Right cardiac atrium (tissue), 5 donors: ENCODE measurements around the gene RCE1. TPM values are rescaled to one million over a fixed set of nuclear protein-coding genes. Genes with fewer than 3 reads are reported as not detected.
A peak's percentile ranks its signal among the peaks of the same experiment; 100 is the strongest.

Experiments
- ATAC-seq, 2 donors: fragments of 200-7000 bp; cut with Tn5 transposase; one replicate each; pipeline versions ENCODE4 v1.8.0 to v1.9.1; 2020; ENCODE audit warnings: moderate library complexity in 2 of 2, mild to moderate bottlenecking in 1 of 2
- DNase-seq, 3 donors: peaks; one replicate each; pipeline ENCODE4 v3.0.0-alpha.2; 2020
- H3K27ac ChIP-seq: one replicate; pipeline ENCODE4 v1.5.1; 2013; ENCODE audit warnings: mild to moderate bottlenecking, low read length, control low read depth, moderate library complexity
- H3K27me3 ChIP-seq: one replicate; pipeline ENCODE4 v1.6.1; 2013; ENCODE audit not compliant: control insufficient read depth, insufficient read depth
- H3K4me1 ChIP-seq: one replicate; pipeline ENCODE4 v1.6.1; 2013; ENCODE audit warnings: low read length; ENCODE audit not compliant: control insufficient read depth, insufficient read depth
- H3K4me3 ChIP-seq: one replicate; pipeline ENCODE4 v1.5.1; 2013; ENCODE audit warnings: low read length, control low read depth
- H3K9me3 ChIP-seq: one replicate; pipeline ENCODE4 v1.6.1; 2013; ENCODE audit warnings: low read length; ENCODE audit not compliant: control insufficient read depth
- WGBS: extraction: QIAGEN DNeasy Blood & Tissue Kit; methylation state at CpG from one replicate; pipeline ENCODE4 v1.1.7; 2013; 5-methylcytosine and 5-hydroxymethylcytosine counted together
- intact Hi-C, 4 donors: fragments of 100-400 bp; cut with DNase I; formaldehyde crosslinking; loops; one replicate each; pipeline versions ENCODE4 v1.11.0 to v1.14.0; 2022 to 2023
- polyA plus RNA-seq: library from polyadenylated mRNA; stranded (reverse); fragments of 200-250 nt; gene quantifications from one replicate; pipeline ENCODE4 v1.2.3, GENCODE V29; 2013
- total RNA-seq, 4 donors: library from RNA; stranded (reverse); fragmentation: NEBNext Ultra II Directional; extraction: Animal tissue kit (Norgen Biotek cat#: 25700); gene quantifications; one replicate each; pipeline ENCODE4 v1.2.1, GENCODE V29; 2021
- donor health status: healthy with polysubstance abuse.
- donor health status: DM: no; HTN: yes; CAD: no.
- donor health status: DM: no; HTN: no; CAD: no.
- donor health status: DM: no; HTN: yes; CAD: no; lungs with severe emphysema.
- donor health status: DM: yes; HTN: yes; CAD: no.

Gene RCE1
- total and polyA plus RNA-seq, 5 donors, result 4.8 to 9.4 (median 6.4) TPM

- Histone ChIP-seq H3K9me3 (no peaks in the 10 kb centered on the region), H3K27me3 (no peaks in the 10 kb centered on the region), H3K4me1 (no peaks in the 10 kb centered on the region), H3K27ac (no peak overlapping the region), H3K4me3 (no peak overlapping the region)
- 94% methylated on average over 23 of the region's 23 CpGs for WGBS
- ATAC-seq, result no peak
- peak in 2 of 3 donors; percentile 27 to 51 for DNase-seq
- intact Hi-C loops, result no loop called here
Measured at GRCh38 chr11:66866007-66866406, 22.8 kb downstream of the RCE1 start.

- DNase-seq, result peak in 1 of 3 donors; percentile 2
- intact Hi-C loops, result no loop called here
- WGBS, result 73% methylated on average over 7 of the region's 7 CpGs
Measured at GRCh38 chr11:66866511-66866986, 23.3 kb downstream of the RCE1 start.

GRCh38 chr11:66867425-66868040 is 24.3 kb downstream of the RCE1 start:
- Histone ChIP-seq H3K4me1 (no peaks in the 10 kb centered on the region), H3K4me3 (no peak overlapping the region), H3K27me3 (no peaks in the 10 kb centered on the region), H3K27ac (no peak overlapping the region), H3K9me3 (no peaks in the 10 kb centered on the region)
- DNase-seq (peak in 1 of 3 donors; percentile 24), ATAC-seq (no peak)
- WGBS, result 76% methylated on average over 14 of the region's 14 CpGs
- intact Hi-C loops, result no loop called here

More at GRCh38 chr11:66866511-66866986, 23.3 kb downstream of the RCE1 start:
- no peak for ATAC-seq
- H3K27me3 ChIP-seq, result no peaks in the 10 kb centered on the region
- H3K4me1 ChIP-seq, result no peaks in the 10 kb centered on the region
- no peaks in the 10 kb centered on the region for H3K9me3 ChIP-seq
- no peak overlapping the region for H3K27ac ChIP-seq
- no peak overlapping the region for H3K4me3 ChIP-seq

- Histone ChIP-seq H3K4me3 (no peak overlapping the region), H3K27ac (no peak overlapping the region), H3K9me3 (no peaks in the 10 kb centered on the region), H3K4me1 (no peaks in the 10 kb centered on the region), H3K27me3 (no peaks in the 10 kb centered on the region)
- DNase-seq (no peak), ATAC-seq (no peak)
- intact Hi-C loops, result no loop called here
- 95% methylated on average over 13 of the region's 13 CpGs for WGBS
Measured at GRCh38 chr11:66868082-66868725, 25.0 kb downstream of the RCE1 start.

GRCh38 chr11:66868726-66869566 is 25.7 kb downstream of the RCE1 start:
- H3K9me3 ChIP-seq, result no peaks in the 10 kb centered on the region
- H3K4me1 ChIP-seq, result no peaks in the 10 kb centered on the region
- no peaks in the 10 kb centered on the region for H3K27me3 ChIP-seq
- H3K27ac ChIP-seq, result no peak overlapping the region
- peak in 2 of 3 donors; percentile 62 to 67 for DNase-seq
- H3K4me3 ChIP-seq, result no peak overlapping the region
- WGBS, result 70% methylated on average over 27 of the region's 27 CpGs
- intact Hi-C loops, result no loop called here
- ATAC-seq, result no peak

GRCh38 chr11:66869567-66869870 is 26.3 kb downstream of the RCE1 start:
- Histone ChIP-seq H3K9me3 (no peaks in the 10 kb centered on the region), H3K4me3 (no peak overlapping the region), H3K4me1 (no peaks in the 10 kb centered on the region), H3K27me3 (no peaks in the 10 kb centered on the region), H3K27ac (no peak overlapping the region)
- intact Hi-C loops, result no loop called here
- DNase-seq (no peak), ATAC-seq (no peak)
- 94% methylated on average over 9 of the region's 9 CpGs for WGBS

- WGBS, result 97% methylated on average over 16 of the region's 16 CpGs
- Histone ChIP-seq H3K27ac (no peak overlapping the region), H3K9me3 (no peaks in the 10 kb centered on the region), H3K4me1 (no peaks in the 10 kb centered on the region), H3K4me3 (no peak overlapping the region), H3K27me3 (no peaks in the 10 kb centered on the region)
- intact Hi-C loops, result no loop called here
- DNase-seq, result no peak
- no peak for ATAC-seq
Measured at GRCh38 chr11:66870131-66870530, 26.9 kb downstream of the RCE1 start.

- Histone ChIP-seq H3K27ac (no peak overlapping the region), H3K27me3 (no peaks in the 10 kb centered on the region), H3K9me3 (no peaks in the 10 kb centered on the region), H3K4me3 (no peak overlapping the region), H3K4me1 (no peaks in the 10 kb centered on the region)
- intact Hi-C loops, result no loop called here
- ATAC-seq (no peak), DNase-seq (peak in 2 of 3 donors; percentile 10 to 46)
- WGBS, result 94% methylated on average over 39 of the region's 39 CpGs
Measured at GRCh38 chr11:66870616-66871520, 27.6 kb downstream of the RCE1 start.

- H3K4me3 ChIP-seq, result no peak overlapping the region
- ATAC-seq (no peak), DNase-seq (peak in 2 of 3 donors; percentile 2 to 40)
- H3K9me3 ChIP-seq, result no peaks in the 10 kb centered on the region
- WGBS, result 96% methylated on average over 18 of the region's 18 CpGs
- H3K27ac ChIP-seq, result no peak overlapping the region
- intact Hi-C loops, result no loop called here
- no peaks in the 10 kb centered on the region for H3K27me3 ChIP-seq
- no peaks in the 10 kb centered on the region for H3K4me1 ChIP-seq
Measured at GRCh38 chr11:66871521-66871901, 28.3 kb downstream of the RCE1 start.

GRCh38 chr11:66874232-66874631 is 31.0 kb downstream of the RCE1 start:
- Histone ChIP-seq H3K9me3 (no peaks in the 10 kb centered on the region), H3K27ac (no peak overlapping the region), H3K27me3 (no peaks in the 10 kb centered on the region), H3K4me3 (no peak overlapping the region), H3K4me1 (no peaks in the 10 kb centered on the region)
- DNase-seq (peak in 1 of 3 donors; percentile 3), ATAC-seq (no peak)
- WGBS, result 90% methylated on average over 6 of the region's 6 CpGs
- intact Hi-C loops, result no loop called here
